Ovary (tissue), 9 donors: ENCODE data around the gene TGM1. TPM values are rescaled to one million over a fixed set of nuclear protein-coding genes. Genes with fewer than 3 reads are reported as not detected.

Experiments used
- DNase-seq, 5 donors: peaks; one replicate each; pipeline ENCODE4 v3.0.0-alpha.2; 2019 to 2020
- H3K27ac ChIP-seq, 2 donors: fragments of 200-600 bp; one replicate each; pipeline versions ENCODE4 v1.5.1 to v1.8.0; 2019 to 2022
- H3K27me3 ChIP-seq: fragments of 200-600 bp; one replicate; pipeline ENCODE4 v1.8.0; 2022
- H3K36me3 ChIP-seq: fragments of 200-600 bp; sonication (generic); one replicate; pipeline ENCODE4 v1.5.1; 2019
- H3K4me1 ChIP-seq: one replicate; pipeline ENCODE4 v1.8.1; 2013; ENCODE audit warnings: mild to moderate bottlenecking, moderate library complexity; ENCODE audit not compliant: insufficient read depth
- H3K4me3 ChIP-seq: fragments of 200-600 bp; sonication (generic); one replicate; pipeline ENCODE4 v1.5.1; 2017
- H3K9me3 ChIP-seq, 2 donors: fragments of 200-600 bp in 1 of 2; sonication (generic) in 1 of 2; one replicate each; pipeline versions ENCODE4 v1.5.1 to v1.8.1; 2013 to 2019; ENCODE audit warnings: mild to moderate bottlenecking in 1 of 2, moderate library complexity in 1 of 2
- EP300 ChIP-seq: sonication (generic); formaldehyde crosslinking; IDR thresholded peaks from one replicate; pipeline ENCODE4 v1.6.1; 2017; ENCODE audit warnings: antibody characterized with exemption
- POLR2A ChIP-seq: fragments of 450-650 bp; IDR thresholded peaks from one replicate; pipeline ENCODE4 v1.6.1; 2017; ENCODE audit warnings: antibody characterized with exemption, mild to moderate bottlenecking, moderate library complexity
- WGBS, 3 donors: extraction: QIAGEN DNeasy Blood & Tissue Kit in 1 of 3; methylation state at CpG; one replicate each; pipeline versions ENCODE4 v1.1.5 to v1.1.7; 2013 to 2017; 5-methylcytosine and 5-hydroxymethylcytosine counted together
- intact Hi-C, 4 donors: fragments of 100-400 bp; cut with DNase I; formaldehyde crosslinking; loops; one replicate each; pipeline versions ENCODE4 v1.11.0 to v1.15.1; 2022 to 2023
- polyA plus RNA-seq, 2 donors: library from polyadenylated mRNA; stranded (reverse); fragments of 200-250 nt in 1 of 2; fragments of 350-450 nt in 1 of 2; fragmentation: Illumina TruSeq in 1 of 2; extraction: RNeasy Lipid Tissue Mini Kit (QIAGEN cat#74804) in 1 of 2; gene quantifications; one replicate each; pipeline ENCODE4 v1.2.3, GENCODE V29; 2013 to 2014
- total RNA-seq, 7 donors: library from RNA; depleted of rRNA in 2 of 7; stranded (reverse); fragments of >200 nt in 2 of 7; fragmentation: NEBNext Ultra II Directional in 3 of 7; extraction: Animal tissue kit (Norgen Biotek cat#: 25700) in 3 of 7; gene quantifications; one replicate each; pipeline versions ENCODE4 v1.1.0 to v1.2.4, GENCODE V29; 2016 to 2023
- TF ChIP-seq, protein P1 (sequence below), 3 donors: fragments of 450-650 bp in 2 of 3; fragments of 200-600 bp in 1 of 3; IDR thresholded peaks; one replicate each; pipeline versions ENCODE4 v1.5.1 to v1.8.0; 2016 to 2022; ENCODE audit warnings: antibody characterized with exemption in 3 of 3, mild to moderate bottlenecking in 1 of 3
- donor health status: DM: no; HTN: no; CAD: no; lungs with moderate emphysema.
- donor health status: DM: no; HTN: no; CAD: no.
- donor health status: Bipolar disorder and iron deficiency.
- donor health status: DM: yes; HTN: yes; CAD: no.
- donor health status: DM: no; HTN: no; CAD: no.
- donor health status: DM: yes; HTN: yes; CAD: no.

TGM1 gene
- total and polyA plus RNA-seq, 9 donors, result 1.1 to 152 (median 4.2) TPM

DNA sequence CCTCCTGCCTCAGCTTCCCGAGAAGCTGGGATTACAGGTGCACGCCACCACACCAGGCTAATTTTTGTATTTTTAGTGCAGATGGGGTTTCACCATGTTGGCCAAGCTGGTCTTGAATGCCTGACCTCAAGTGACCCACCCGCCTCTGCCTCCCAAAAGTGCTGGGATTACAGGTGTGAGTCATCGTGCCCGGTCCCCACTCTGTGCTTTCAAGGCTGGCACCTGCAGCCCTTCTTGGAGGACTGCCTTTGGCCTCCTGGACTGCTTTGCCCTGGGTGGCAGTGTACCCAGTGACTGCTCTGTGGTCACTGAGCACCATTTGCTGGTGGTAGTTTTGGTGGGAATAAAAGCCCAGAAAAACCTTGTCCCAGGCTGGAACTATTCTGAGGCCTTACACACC is 24.0 kb upstream of the TGM1 start:
- DNase-seq, result no peak
- TF ChIP-seq POLR2A, result no peak
- TF ChIP-seq EP300, result no peak
- TF ChIP-seq, protein P1, sequence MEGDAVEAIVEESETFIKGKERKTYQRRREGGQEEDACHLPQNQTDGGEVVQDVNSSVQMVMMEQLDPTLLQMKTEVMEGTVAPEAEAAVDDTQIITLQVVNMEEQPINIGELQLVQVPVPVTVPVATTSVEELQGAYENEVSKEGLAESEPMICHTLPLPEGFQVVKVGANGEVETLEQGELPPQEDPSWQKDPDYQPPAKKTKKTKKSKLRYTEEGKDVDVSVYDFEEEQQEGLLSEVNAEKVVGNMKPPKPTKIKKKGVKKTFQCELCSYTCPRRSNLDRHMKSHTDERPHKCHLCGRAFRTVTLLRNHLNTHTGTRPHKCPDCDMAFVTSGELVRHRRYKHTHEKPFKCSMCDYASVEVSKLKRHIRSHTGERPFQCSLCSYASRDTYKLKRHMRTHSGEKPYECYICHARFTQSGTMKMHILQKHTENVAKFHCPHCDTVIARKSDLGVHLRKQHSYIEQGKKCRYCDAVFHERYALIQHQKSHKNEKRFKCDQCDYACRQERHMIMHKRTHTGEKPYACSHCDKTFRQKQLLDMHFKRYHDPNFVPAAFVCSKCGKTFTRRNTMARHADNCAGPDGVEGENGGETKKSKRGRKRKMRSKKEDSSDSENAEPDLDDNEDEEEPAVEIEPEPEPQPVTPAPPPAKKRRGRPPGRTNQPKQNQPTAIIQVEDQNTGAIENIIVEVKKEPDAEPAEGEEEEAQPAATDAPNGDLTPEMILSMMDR (IDR thresholded peaks at IDR 0.05), result no peak
- Histone ChIP-seq H3K27me3 (no peaks in the 10 kb centered on the region), H3K27ac (no peak overlapping the region), H3K4me1 (no peaks in the 10 kb centered on the region), H3K36me3 (no peaks in the 10 kb centered on the region), H3K4me3 (no peak overlapping the region), H3K9me3 (no peaks in the 10 kb centered on the region)
- WGBS, 3 donors, result 93 to 96% (median 94%) methylated on average over 5 of the region's 5 CpGs
- intact Hi-C loops, result no loop called here

GRCh38 chr14:24285351-24285750 is 22.4 kb upstream of the TGM1 start:
- no peak for DNase-seq
- 64 to 70% (median 69%) methylated on average over 4 of the region's 4 CpGs for WGBS, 3 donors
- H3K36me3 ChIP-seq, result no peaks in the 10 kb centered on the region
- H3K4me3 ChIP-seq, result no peak overlapping the region
- no peaks in the 10 kb centered on the region for H3K27me3 ChIP-seq
- no peaks in the 10 kb centered on the region for H3K4me1 ChIP-seq
- no peaks in the 10 kb centered on the region for H3K9me3 ChIP-seq
- TF ChIP-seq EP300, result no peak
- TF ChIP-seq, protein P1 (IDR thresholded peaks at IDR 0.05), result no peak
- TF ChIP-seq POLR2A, result no peak
- no peak overlapping the region for H3K27ac ChIP-seq
- intact Hi-C loops, result no loop called here

DNA sequence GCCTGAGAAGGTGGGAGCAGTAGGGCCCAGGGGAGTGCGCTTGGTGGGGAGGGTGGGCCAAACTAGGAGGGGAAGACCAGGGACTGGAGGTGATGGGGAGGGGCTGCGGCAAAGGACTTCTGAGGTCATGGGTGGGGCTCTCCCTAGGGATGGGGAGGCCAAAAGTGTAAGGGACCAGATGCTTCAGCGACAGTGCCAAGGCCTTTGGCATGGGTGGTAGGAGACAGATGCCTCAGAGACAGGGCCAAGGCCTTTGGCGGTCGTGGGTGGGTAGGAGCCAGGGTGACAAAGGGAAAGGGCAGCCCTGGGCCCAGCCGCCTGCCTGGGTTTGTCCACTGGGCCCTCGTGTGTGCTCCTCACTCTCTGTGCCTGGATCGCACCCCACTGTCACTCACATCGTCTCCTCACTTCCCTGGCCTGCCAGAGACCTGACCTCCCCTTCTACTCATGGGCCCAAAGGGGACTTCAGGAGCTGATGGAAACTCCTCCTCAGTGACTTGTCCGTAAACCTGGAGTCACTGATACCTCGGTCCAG is 21.6 kb upstream of the TGM1 start:
- no peak for DNase-seq
- Histone ChIP-seq H3K27ac (no peak overlapping the region), H3K36me3 (no peaks in the 10 kb centered on the region), H3K4me1 (no peaks in the 10 kb centered on the region), H3K9me3 (no peaks in the 10 kb centered on the region), H3K4me3 (no peak overlapping the region), H3K27me3 (no peaks in the 10 kb centered on the region)
- no peak for TF ChIP-seq POLR2A
- TF ChIP-seq, protein P1 (IDR thresholded peaks at IDR 0.05), result no peak
- TF ChIP-seq EP300, result no peak
- intact Hi-C loops, result no loop called here
- WGBS, 3 donors, result 78 to 82% (median 80%) methylated on average over 11 of the region's 11 CpGs

GRCh38 chr14:24283796-24284460 is 21.0 kb upstream of the TGM1 start:
- intact Hi-C loops, result no loop called here
- no peaks in the 10 kb centered on the region for H3K36me3 ChIP-seq
- no peak overlapping the region for H3K27ac ChIP-seq
- 80 to 93% (median 85%) methylated on average over 5 of the region's 5 CpGs for WGBS, 3 donors
- no peak overlapping the region for H3K4me3 ChIP-seq
- H3K4me1 ChIP-seq, result no peaks in the 10 kb centered on the region
- no peaks in the 10 kb centered on the region for H3K9me3 ChIP-seq
- no peaks in the 10 kb centered on the region for H3K27me3 ChIP-seq
- no peak for DNase-seq
- TF ChIP-seq POLR2A (no peak), EP300 (no peak)
- TF ChIP-seq, protein P1 (IDR thresholded peaks at IDR 0.05), result no peak
